Fibroblast of lung (primary cell): ENCODE results near the gene PEPD.

Source experiments
- CTCF ChIP-seq, 2 donors: IDR thresholded peaks in 1 of 2; conservative IDR thresholded peaks in 1 of 2; 1 replicate in 1 of 2; 2 replicates in 1 of 2; pipeline ENCODE4 v1.5.1; 2011 to 2012; ENCODE audit warnings: low read length in 2 of 2, control low read depth in 1 of 2, inconsistent platforms in 1 of 2, low read depth in 1 of 2, mild to moderate bottlenecking in 1 of 2
- EZH2 ChIP-seq: IDR thresholded peaks from 2 replicates; pipeline ENCODE4 v1.5.1; 2012; ENCODE audit warnings: low read length, control low read depth, mild to moderate bottlenecking; ENCODE audit errors: missing control alignments

GRCh38 chr19:33362508-33363228 lies 158.9 kb downstream of the PEPD start:
- TF ChIP-seq CTCF (conservative IDR thresholded peaks at IDR 0.05 in 1 of 2, IDR thresholded peaks at IDR 0.05 in 1 of 2; ENCODE audit: low read depth in 1 of 2, low read length in 2 of 2) = no peak
- no peak for TF ChIP-seq EZH2
